Activated CD4-positive, CD25-positive, alpha-beta regulatory T cell (primary cell): Measurements from ENCODE around the gene SRGAP3.
A peak's percentile ranks its signal among the peaks of the same experiment; 100 is the strongest.

ENCODE experiments used
- DNase-seq, 4 experiments: peaks; one replicate each; lab custom pipeline; 2025; lab: John Stamatoyannopoulos, UW

The SRGAP3 gene

GRCh38 chr3:8985876-8986275 is 263.6 kb downstream of the SRGAP3 start:
- no peak for DNase-seq

- DNase-seq, result no peak
These were observed 264.0 kb downstream of the SRGAP3 start for GRCh38 chr3:8985411-8985831.

- DNase-seq, result no peak
These were observed 264.9 kb downstream of the SRGAP3 start for GRCh38 chr3:8984526-8984925.

GRCh38 chr3:8984081-8984480 is 265.4 kb downstream of the SRGAP3 start:
- no peak for DNase-seq

- no peak for DNase-seq
These were observed 265.9 kb downstream of the SRGAP3 start for GRCh38 chr3:8983591-8983990.

- no peak for DNase-seq
These were observed 266.4 kb downstream of the SRGAP3 start for GRCh38 chr3:8983026-8983425.

GRCh38 chr3:8982509-8982908 is 266.9 kb downstream of the SRGAP3 start:
- no peak for DNase-seq

- DNase-seq, result no peak
These were observed 267.7 kb downstream of the SRGAP3 start for GRCh38 chr3:8981700-8982099.

GRCh38 chr3:8981296-8981695 is 268.1 kb downstream of the SRGAP3 start:
- no peak for DNase-seq

- no peak for DNase-seq
These were observed 268.6 kb downstream of the SRGAP3 start for GRCh38 chr3:8980756-8981257.

- DNase-seq, result no peak
These were observed 270.2 kb downstream of the SRGAP3 start for GRCh38 chr3:8979262-8979661.

- DNase-seq, result no peak
These were observed 270.9 kb downstream of the SRGAP3 start for GRCh38 chr3:8978551-8978950.

- no peak for DNase-seq
These were observed 272.8 kb downstream of the SRGAP3 start for GRCh38 chr3:8976540-8977182.

GRCh38 chr3:8975081-8976020 is 274.1 kb downstream of the SRGAP3 start:
- DNase-seq, result no peak

- DNase-seq, result no peak
These were observed 275.0 kb downstream of the SRGAP3 start for GRCh38 chr3:8974458-8974857.

- no peak for DNase-seq
These were observed 276.8 kb downstream of the SRGAP3 start for GRCh38 chr3:8972639-8973038.

- DNase-seq, result peak; percentile 41 to 65 (median 58)
These were observed 278.4 kb downstream of the SRGAP3 start for GRCh38 chr3:8970971-8971589.

- no peak for DNase-seq
These were observed 280.2 kb downstream of the SRGAP3 start for GRCh38 chr3:8969241-8969640.

- no peak for DNase-seq
These were observed 281.0 kb downstream of the SRGAP3 start for GRCh38 chr3:8968375-8968882.

- no peak for DNase-seq
These were observed 281.9 kb downstream of the SRGAP3 start for GRCh38 chr3:8967553-8967952.

GRCh38 chr3:8966820-8967348 is 282.6 kb downstream of the SRGAP3 start:
- no peak for DNase-seq

- no peak for DNase-seq
These were observed 283.2 kb downstream of the SRGAP3 start for GRCh38 chr3:8966150-8966819.
